ENCODE results near the gene WDR90. TPM values are rescaled to one million over a fixed set of nuclear protein-coding genes. Genes with fewer than 3 reads are reported as not detected.

The WDR90 gene
- total RNA-seq, 2 donors from 2014 or later: 3.0 to 5.7 TPM

GRCh38 chr16:634996-635395 lies 14.2 kb upstream of the WDR90 start:
- H3K4me3 ChIP-seq: peak overlapping the region in 1 of 2 donors; percentile 85
- DNase-seq (ENCODE audit: low spot score): no peak
- peaks cover 0 to 43% of the 10 kb centered on the region in 2 donors for H3K4me1 ChIP-seq

GRCh38 chr16:635573-636205 lies 13.5 kb upstream of the WDR90 start:
- no peaks in the 10 kb centered on the region for H3K9me3 ChIP-seq
- DNase-seq (ENCODE audit: low spot score): no peak
- peak overlapping the region; percentile 99 for H3K27ac ChIP-seq
- no peak for TF ChIP-seq CTCF (IDR thresholded peaks at IDR 0.05)
- peaks cover 0 to 36% of the 10 kb centered on the region in 2 donors for H3K4me1 ChIP-seq
- no peaks in the 10 kb centered on the region for H3K27me3 ChIP-seq
- peaks cover 6% of the 10 kb centered on the region for H3K36me3 ChIP-seq
- H3K4me3 ChIP-seq: peak overlapping the region; percentile 82 to 85

More at GRCh38 chr16:634996-635395, 14.2 kb upstream of the WDR90 start:
- H3K27ac ChIP-seq: no peak overlapping the region
- no peaks in the 10 kb centered on the region for H3K9me3 ChIP-seq
- TF ChIP-seq CTCF (IDR thresholded peaks at IDR 0.05): no peak
- H3K36me3 ChIP-seq: peaks cover 6% of the 10 kb centered on the region
- H3K27me3 ChIP-seq: no peaks in the 10 kb centered on the region

- H3K27me3 ChIP-seq: no peaks in the 10 kb centered on the region
These were observed 12.7 kb upstream of the WDR90 start, which contains the start of gene METTL26 for GRCh38 chr16:636206-637080. Gene METTL26, minus strand, starts transcription at chr16:636305. Its CDS starts 15 bp downstream, at chr16:636290.

GRCh38 chr16:637081-638018 lies 11.8 kb upstream of the WDR90 start:
- peaks cover 0 to 36% of the 10 kb centered on the region in 2 donors for H3K4me1 ChIP-seq
- DNase-seq (ENCODE audit: low spot score): peak; percentile 89
- peak overlapping the region; percentile 82 to 85 for H3K4me3 ChIP-seq
- peak overlapping the region; percentile 99 for H3K27ac ChIP-seq
- no peaks in the 10 kb centered on the region for H3K9me3 ChIP-seq
- peaks cover 6% of the 10 kb centered on the region for H3K36me3 ChIP-seq
- TF ChIP-seq CTCF (IDR thresholded peaks at IDR 0.05): no peak
- no peaks in the 10 kb centered on the region for H3K27me3 ChIP-seq

More at GRCh38 chr16:636206-637080, 12.7 kb upstream of the WDR90 start, which contains the start of gene METTL26:
- Histone ChIP-seq H3K4me3 (peak within 1 kb of the TSS; percentile 82 to 85), H3K27ac (peak within 1 kb of the TSS; percentile 99), H3K36me3 (peaks cover 6% of the 10 kb centered on the region), H3K4me1 (peaks cover 0 to 35% of the 10 kb centered on the region in 2 donors), H3K9me3 (no peaks in the 10 kb centered on the region)
- TF ChIP-seq CTCF (IDR thresholded peaks at IDR 0.05): no peak
- DNase-seq (ENCODE audit: low spot score): peak; percentile 96

GRCh38 chr16:638034-638543 lies 11.1 kb upstream of the WDR90 start:
- DNase-seq (ENCODE audit: low spot score): no peak
- Histone ChIP-seq H3K27me3 (no peaks in the 10 kb centered on the region), H3K4me1 (peaks cover 0 to 43% of the 10 kb centered on the region in 2 donors), H3K36me3 (peaks cover 6% of the 10 kb centered on the region), H3K4me3 (no peak overlapping the region), H3K27ac (peak overlapping the region; percentile 99), H3K9me3 (no peaks in the 10 kb centered on the region)
- no peak for TF ChIP-seq CTCF (IDR thresholded peaks at IDR 0.05)

Measured in right atrium auricular region (tissue), 2 donors.